ENCODE results near the gene RUNX1. TPM values are rescaled to one million over a fixed set of nuclear protein-coding genes. Genes with fewer than 3 reads are reported as not detected.

Gene RUNX1
- total RNA-seq, 2 donors from 2014 or later: 21.3 to 23.0 TPM

DNA sequence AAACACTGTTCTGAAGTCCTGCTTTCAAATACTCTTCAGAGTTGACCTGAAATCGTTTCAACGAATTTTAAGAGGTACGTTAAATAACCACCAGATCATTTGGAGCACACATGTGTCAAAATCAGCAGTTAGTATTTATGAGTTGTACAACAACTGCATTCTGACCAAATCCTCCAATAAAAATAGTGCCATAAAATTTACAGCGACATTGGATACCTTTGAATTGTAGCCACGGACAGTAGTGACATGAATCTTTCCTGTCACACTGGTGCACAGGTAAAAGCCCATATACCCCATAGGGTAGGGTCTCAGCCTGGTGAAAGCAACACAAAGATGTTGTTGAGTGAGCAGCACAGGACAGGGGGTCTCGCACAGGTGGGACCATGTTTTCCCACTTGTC, 258.8 kb downstream of the RUNX1 start:
- TF ChIP-seq, protein P1, sequence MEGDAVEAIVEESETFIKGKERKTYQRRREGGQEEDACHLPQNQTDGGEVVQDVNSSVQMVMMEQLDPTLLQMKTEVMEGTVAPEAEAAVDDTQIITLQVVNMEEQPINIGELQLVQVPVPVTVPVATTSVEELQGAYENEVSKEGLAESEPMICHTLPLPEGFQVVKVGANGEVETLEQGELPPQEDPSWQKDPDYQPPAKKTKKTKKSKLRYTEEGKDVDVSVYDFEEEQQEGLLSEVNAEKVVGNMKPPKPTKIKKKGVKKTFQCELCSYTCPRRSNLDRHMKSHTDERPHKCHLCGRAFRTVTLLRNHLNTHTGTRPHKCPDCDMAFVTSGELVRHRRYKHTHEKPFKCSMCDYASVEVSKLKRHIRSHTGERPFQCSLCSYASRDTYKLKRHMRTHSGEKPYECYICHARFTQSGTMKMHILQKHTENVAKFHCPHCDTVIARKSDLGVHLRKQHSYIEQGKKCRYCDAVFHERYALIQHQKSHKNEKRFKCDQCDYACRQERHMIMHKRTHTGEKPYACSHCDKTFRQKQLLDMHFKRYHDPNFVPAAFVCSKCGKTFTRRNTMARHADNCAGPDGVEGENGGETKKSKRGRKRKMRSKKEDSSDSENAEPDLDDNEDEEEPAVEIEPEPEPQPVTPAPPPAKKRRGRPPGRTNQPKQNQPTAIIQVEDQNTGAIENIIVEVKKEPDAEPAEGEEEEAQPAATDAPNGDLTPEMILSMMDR (IDR thresholded peaks at IDR 0.05): no peak

DNA sequence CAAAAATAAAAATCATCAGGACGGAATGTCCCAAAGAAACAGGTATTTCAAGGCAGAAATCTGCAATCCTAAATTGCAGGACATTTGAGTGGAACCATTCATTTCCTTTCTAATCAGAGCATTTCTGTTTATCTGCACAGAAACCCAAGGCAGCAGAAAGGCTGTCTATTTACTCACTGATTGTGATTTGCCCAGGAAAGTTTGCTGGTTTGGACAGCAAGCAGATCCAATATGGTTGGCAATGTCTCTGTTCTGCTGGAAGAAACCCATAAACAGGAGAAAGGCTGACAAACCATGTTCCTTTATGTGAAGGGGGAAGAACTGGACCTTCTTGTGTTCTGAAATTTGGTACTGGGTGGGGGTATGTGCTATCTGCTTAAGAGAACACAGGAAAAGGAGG, 260.2 kb downstream of the RUNX1 start:
- no peaks in the 10 kb centered on the region for H3K4me1 ChIP-seq
- TF ChIP-seq, protein P1 (IDR thresholded peaks at IDR 0.05): no peak
- no peak overlapping the region for H3K27ac ChIP-seq
- H3K4me3 ChIP-seq: no peak overlapping the region
- no peak overlapping the region for H3K9ac ChIP-seq (ENCODE audit: low read depth in 2 of 2, low read length in 2 of 2)
- no peaks in the 10 kb centered on the region for H3K9me3 ChIP-seq
- H3K27me3 ChIP-seq: no peaks in the 10 kb centered on the region
- H3K36me3 ChIP-seq: no peaks in the 10 kb centered on the region
- DNase-seq: no peak
- intact Hi-C loops (cut with DNase I): no loop called here

More for the DNA sequence above, 258.8 kb downstream of the RUNX1 start:
- no peak overlapping the region for H3K27ac ChIP-seq
- no peaks in the 10 kb centered on the region for H3K9me3 ChIP-seq
- no peak overlapping the region for H3K4me3 ChIP-seq
- H3K9ac ChIP-seq (ENCODE audit: low read depth in 2 of 2, low read length in 2 of 2): no peak overlapping the region
- intact Hi-C loops (cut with DNase I): no loop called here
- no peaks in the 10 kb centered on the region for H3K36me3 ChIP-seq
- no peaks in the 10 kb centered on the region for H3K4me1 ChIP-seq
- H3K27me3 ChIP-seq: no peaks in the 10 kb centered on the region
- DNase-seq: no peak

DNA sequence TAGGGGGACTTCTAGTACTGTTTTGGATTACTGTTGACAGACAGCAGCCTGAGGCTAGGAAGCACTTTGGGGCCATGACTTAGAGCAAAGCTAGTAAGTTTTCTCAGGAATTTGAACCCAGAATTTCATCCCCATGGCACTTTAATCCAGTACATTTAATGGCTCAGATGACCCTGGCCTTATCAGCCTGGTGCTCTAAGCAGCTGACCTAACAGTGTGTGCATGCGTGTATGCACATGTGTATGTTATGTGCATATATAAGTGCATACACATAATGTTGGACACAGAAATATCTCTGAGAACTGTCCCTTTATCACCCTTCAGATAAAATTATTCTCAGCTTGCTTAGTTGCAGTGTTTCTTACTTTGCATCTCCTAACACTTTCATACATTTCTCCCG, 265.3 kb downstream of the RUNX1 start:
- H3K9me3 ChIP-seq: no peaks in the 10 kb centered on the region
- no peaks in the 10 kb centered on the region for H3K36me3 ChIP-seq
- H3K27me3 ChIP-seq: no peaks in the 10 kb centered on the region
- no peaks in the 10 kb centered on the region for H3K4me1 ChIP-seq
- no peak for DNase-seq
- no peak overlapping the region for H3K27ac ChIP-seq
- no peak overlapping the region for H3K4me3 ChIP-seq
- no peak overlapping the region for H3K9ac ChIP-seq (ENCODE audit: low read depth in 2 of 2, low read length in 2 of 2)
- TF ChIP-seq, protein P1 (IDR thresholded peaks at IDR 0.05): no peak
- intact Hi-C loops (cut with DNase I): no loop called here

DNA sequence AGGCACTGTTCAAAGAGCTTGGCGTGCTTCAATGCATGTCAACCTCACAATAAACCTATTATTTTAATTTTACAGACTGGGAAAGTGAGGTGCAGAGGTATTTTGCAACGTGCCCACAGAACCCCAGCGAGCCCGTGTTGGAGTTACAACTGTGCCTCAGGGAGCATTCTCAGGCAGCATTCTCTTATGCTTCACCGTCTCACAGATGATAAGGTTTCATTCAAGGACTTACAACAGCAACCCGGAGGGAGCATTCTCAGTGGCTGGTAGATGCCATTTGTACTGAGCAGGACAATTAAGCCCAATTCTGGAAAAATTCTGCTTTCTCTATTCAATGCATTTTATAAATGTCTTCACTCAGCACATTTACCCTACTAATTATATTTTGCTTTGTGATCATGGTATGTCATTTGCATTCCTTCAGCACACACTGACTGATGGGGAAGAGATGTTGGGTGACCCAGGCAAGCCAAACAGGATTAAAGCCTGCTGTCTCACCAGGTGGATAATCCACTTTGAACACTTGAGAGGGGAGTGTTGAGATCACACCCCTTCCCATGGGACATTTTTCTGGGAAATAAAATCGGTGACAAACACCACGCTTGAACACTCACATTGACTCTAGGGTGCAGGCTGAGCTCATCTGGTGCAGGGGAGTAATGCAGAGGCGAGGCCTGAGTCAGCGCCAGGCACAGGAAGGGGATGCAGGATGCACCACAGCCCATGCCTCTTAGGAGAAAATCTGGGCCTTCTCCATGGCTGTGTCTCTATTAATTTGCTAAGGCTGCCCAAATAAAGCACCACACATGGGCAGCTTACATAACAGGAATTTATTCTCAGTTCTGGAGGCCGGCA, 266.4 kb downstream of the RUNX1 start:
- TF ChIP-seq, protein P1 (IDR thresholded peaks at IDR 0.05): no peak
- no peak for DNase-seq
- no peaks in the 10 kb centered on the region for H3K9me3 ChIP-seq
- H3K27ac ChIP-seq: no peak overlapping the region
- intact Hi-C loops (cut with DNase I): no loop called here
- H3K36me3 ChIP-seq: no peaks in the 10 kb centered on the region
- H3K9ac ChIP-seq (ENCODE audit: low read depth in 2 of 2, low read length in 2 of 2): no peak overlapping the region
- no peak overlapping the region for H3K4me3 ChIP-seq
- H3K27me3 ChIP-seq: no peaks in the 10 kb centered on the region
- no peaks in the 10 kb centered on the region for H3K4me1 ChIP-seq

DNA sequence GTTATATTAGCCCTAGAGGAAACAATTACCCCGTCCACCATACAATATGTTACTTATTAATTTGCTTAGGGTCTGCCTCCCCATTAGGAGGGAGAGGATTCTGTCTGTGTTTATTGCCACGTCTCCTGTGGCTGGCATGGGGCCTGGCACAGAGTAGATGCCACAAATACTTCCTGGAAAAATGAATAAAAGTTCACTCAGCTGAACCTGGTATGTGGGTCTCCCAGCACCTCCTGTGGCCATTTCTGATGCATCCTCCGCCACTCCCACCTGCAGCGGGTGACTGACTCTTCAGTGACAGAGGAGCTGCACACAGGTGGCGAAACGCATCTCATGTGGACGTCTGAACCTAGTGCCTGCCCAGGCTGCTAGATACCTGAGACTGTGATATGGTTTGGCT, 267.6 kb downstream of the RUNX1 start:
- Histone ChIP-seq H3K27ac (no peak overlapping the region), H3K4me1 (no peaks in the 10 kb centered on the region), H3K36me3 (no peaks in the 10 kb centered on the region), H3K9ac (ENCODE audit: low read depth in 2 of 2, low read length in 2 of 2) (no peak overlapping the region), H3K9me3 (no peaks in the 10 kb centered on the region), H3K4me3 (no peak overlapping the region), H3K27me3 (no peaks in the 10 kb centered on the region)
- TF ChIP-seq, protein P1 (IDR thresholded peaks at IDR 0.05): no peak
- no peak for DNase-seq
- intact Hi-C loops (cut with DNase I): no loop called here
